GM11168 (cell line): ENCODE results near the gene CXXC1.
"Not testable (repeated sequence)": the region's sequence is repeated elsewhere in the genome, so short reads cannot be mapped to it uniquely, and the experiment has no call there.

Source experiments
- in situ Hi-C: fragments of 300-500 bp; cut with MboI; formaldehyde crosslinking; loops from one replicate; pipeline ENCODE4 v1.12.0; 2022; ENCODE audit warnings: low sequenced_read_pairs; ENCODE audit not compliant: unreplicated experiment

Gene CXXC1

DNA sequence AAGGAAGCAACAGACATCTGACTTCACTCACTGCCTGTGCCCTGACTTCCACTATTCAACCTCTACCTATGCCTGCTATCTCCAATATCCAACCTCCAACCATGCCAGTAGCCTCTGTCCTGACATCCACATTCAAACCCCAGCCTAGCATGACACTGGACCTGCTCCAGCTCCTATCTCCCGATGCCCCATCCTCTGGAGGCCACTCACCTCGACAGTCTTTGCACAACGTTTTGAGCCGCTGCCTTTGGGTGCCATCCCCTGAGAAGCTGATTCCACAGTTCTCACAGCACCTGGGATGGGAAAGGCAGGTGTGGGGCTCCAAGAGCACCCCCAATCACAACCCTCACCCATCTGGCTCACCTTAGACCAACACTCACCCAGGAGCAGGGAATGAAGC lies 11.0 kb downstream of the CXXC1 start:
- in situ Hi-C loops: no loop called here

DNA sequence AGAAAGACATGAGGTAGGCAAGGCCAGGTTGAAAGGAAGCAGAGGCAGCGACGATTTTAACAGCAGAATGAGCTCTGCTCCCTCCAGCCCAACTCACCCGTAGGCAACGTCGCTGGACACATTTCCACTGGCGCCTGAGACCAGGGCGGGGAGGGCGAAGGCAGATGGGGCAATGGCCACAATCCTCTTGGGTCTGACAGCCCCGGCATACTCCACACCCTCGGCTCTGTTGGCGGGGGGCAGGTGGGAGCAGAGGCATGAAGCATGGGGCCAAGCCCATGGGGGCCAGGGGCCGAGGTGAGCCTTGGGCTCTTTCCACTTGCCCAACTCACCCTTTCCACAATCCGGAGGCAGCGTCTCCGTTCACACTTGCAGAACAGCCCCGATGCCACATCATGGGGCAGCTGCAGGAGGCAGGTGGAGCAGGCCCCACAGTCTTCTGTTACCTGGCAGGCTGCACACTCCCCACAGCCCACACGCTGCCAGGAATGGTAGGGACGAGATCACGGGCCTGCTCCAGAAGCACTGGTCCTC lies 11.9 kb downstream of the CXXC1 start:
- in situ Hi-C loops: no loop called here

DNA sequence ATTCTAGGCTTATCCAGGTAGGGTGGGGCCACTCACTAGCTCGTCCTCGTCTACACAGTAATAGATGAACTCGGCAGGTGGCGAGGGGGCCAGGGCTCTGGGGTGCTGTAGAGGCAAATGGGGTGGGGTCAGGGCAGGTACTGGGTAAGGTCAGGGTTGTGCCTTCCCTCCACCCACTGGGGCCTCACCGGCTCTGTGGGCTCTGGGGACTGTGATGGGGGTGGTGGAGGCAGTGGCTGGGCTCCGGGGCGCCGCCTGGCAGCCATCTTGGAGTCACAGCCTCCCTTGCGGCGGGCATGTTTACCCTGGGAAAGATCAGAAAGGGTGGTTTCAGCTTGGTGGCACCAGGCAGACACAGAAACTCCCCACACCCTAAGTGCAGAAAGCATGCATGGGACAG lies 12.6 kb downstream of the CXXC1 start:
- in situ Hi-C loops: no loop called here

DNA sequence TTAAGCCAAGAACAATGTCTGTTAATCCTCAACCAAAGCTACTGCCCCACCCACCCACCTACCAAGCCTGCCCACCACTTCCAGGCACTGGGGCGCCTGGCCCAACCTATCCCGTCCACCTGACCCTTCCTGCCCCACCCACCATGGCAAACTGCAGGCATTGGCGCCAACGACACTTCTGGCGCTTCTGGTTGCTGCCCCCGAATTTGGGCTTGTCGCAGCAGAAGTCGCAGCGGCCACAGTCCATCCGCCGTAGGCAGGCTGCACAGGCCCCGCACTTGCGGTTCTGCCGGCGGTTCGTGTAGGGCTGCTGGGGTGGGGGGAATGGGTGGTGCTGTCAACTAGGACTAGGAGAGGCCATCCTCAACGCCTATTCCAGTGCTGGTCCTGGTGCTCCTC lies 13.4 kb downstream of the CXXC1 start:
- in situ Hi-C loops: no loop called here

DNA sequence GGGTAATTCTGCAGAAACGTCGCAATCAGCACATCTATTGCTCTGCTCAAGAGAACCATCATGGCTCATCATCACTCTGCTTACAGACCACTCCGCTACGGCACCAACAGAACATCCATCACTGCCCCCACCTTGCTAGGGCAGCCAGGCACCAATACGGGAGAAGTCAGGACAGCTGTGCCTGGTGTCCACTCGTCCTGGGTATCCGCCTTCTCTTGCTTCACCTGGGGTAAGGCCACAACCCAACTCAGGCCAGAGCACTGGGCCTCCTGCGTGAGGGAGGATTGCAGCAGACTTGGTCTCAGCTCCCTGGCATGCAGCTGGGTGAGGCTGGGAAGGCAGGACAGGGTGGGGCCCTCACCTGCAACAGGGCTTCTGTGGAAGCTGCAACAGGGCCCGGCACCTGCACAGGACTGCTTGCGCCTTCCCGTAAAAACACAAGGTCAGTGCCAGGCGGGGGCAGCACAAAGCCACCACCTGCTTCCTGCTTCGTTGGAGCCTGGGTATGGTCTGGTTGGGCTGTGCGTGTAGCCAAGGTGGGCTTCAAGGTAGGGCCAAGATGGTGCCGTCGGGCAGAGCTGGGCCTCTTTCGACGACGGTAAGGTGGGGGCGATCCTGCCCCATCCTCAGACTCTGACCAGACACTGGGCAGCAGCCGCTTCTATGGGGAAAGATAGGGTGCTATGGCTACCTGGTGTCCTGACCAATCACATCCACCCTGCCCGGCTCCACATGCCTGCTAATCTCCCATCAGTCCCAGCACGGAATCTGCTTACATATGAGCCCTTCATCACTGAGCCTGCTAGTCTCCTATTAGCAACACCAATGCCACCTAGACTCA lies 14.1 kb downstream of the CXXC1 start:
- in situ Hi-C loops: no loop called here

DNA sequence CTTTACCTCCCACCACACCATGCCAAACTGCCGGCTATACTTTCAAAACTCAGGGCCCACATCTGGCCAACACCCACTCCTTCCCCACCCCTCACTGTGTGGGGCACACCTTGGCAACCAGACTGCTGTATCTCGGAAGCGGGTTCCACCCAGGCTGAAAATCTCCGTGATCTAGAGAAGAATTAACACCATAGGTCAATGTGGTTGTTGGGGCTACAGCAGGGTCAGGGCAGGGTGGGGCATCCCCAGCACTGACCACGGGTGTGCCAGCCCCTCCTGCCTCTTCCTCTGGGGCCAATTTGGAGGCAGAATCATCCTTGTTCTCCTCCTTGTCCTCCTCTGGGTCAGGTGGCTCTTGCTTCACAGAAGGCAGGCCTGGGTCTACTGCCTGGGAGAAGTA lies 14.9 kb downstream of the CXXC1 start:
- in situ Hi-C loops: no loop called here

DNA sequence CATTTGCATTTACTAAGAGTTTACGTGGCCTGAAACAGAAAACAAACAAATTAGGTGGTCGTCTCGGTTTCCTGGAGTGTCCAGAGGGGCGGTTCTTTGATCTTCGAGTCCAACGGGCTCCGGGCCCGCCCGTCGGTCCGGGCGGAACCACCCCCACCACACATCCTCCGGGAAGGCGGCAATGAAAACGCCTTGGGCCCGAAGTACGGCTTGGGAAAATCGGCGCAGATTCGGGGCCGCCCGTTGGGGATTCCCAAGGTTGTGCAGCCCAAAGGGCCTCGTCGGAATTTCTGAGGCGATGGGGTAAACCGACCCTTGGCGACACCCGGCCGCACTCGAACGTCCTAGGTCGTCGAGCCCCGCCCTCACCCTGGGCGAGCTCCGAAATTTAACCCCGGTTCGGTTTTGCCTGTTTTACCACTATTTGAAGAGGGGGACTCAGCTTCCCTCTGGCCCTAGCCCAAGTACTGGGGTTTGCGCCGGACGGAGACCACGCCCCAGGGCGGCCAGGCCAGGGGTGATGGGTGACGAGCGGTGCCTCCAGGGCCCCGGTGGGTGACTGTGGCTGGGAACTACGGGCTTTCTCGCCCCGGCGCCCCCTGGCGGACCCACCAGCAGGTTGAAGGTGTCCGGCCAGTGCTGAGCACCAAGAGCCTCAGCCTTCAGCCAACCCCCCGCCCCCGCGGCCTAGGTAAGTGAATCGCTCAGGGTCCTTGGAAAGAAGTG lies 19.3 kb downstream of the CXXC1 start:
- in situ Hi-C loops: loop anchor here (5.0 kb wide), 1 partner anchor 94 kb away; no protein-coding TSS in a partner anchor

DNA sequence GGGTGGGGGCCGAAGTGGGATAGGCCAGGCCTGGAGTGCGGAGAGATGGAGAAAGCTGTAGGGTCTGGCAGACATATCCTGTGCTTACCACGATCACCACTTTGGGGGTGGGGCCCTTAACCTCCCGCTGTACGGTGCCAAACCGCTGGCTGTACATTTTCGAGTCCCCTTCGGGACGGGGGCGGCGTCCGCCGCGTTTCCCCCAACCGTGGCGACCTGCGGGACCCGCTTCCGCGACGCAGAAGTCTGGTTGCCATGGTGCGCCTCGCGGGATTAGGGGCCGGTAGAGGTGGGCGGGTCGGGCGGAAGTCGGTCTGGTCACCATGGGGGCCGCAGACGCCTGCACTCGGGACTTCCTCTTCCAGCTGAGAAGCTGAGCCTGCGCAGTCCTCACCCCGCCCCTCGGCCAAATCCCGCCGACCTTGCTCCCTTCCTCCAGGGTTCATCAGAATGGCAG lies 21.2 kb downstream of the CXXC1 start, which contains the start of gene CFAP53:
CFAP53 (minus strand) TSS at position 248 of the 457 bp plus-strand sequence; CDS start at position 157, 91 bp downstream.
- in situ Hi-C loops: loop anchor here (5.0 kb wide), 1 partner anchor 96 kb away; no protein-coding TSS in a partner anchor

DNA sequence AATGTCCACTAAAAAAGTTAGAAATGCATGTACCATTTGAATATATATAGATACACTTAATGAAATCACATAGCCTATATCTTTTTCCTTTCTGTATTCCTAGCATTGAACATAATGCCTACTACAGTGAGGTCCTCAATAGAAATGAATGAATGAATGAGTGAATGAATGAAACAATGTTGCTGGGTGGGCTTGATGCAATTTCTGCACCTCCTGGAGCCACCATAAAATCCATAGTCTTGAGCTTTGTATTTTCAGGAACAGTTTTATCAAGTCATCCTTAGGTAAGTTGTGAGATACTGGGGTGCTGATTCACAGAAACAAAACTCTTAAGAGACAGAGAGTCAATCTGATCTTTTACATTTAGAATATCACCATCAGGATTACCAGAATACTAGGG lies 24.5 kb downstream of the CXXC1 start:
- in situ Hi-C loops: loop anchor here (5.0 kb wide), 1 partner anchor 56 kb away; no protein-coding TSS in a partner anchor

DNA sequence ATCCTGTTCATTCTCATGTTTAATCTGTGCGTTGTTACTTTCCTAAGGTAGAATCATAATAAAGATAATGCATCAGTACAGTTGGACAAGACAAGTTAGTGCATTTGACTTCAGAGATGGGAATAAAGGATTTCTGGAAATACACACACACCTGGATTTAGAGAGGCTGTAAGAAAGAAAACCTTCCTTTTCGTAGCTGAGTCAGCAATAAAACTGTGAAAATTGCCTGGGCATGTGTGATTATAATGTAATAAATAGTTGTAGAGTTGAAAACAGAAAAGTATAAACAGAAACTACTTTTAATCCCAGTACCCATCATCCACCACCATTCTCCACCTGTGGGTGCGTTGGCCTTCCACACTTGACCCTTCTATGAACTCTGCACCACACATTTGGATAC lies 36.6 kb downstream of the CXXC1 start:
- in situ Hi-C loops: no loop called here

DNA sequence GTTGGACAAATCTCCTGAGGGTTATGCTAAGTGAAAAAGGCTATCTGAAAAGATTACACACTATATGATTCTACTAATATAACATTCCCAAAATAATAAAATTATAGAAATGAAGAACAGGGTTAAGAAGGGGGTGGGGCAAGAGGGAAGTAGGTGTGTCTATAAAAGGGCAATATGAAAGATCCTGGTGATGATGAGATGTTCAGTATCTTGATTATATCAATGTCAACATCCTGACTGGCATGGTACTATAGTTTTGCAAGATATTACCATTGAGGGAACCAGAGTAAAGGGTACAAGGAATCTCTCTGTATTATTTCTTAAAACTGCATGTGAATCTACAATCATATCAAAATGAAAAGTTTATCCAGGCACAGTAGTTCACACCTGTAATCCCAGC lies 37.9 kb downstream of the CXXC1 start:
- in situ Hi-C loops: no loop called here

DNA sequence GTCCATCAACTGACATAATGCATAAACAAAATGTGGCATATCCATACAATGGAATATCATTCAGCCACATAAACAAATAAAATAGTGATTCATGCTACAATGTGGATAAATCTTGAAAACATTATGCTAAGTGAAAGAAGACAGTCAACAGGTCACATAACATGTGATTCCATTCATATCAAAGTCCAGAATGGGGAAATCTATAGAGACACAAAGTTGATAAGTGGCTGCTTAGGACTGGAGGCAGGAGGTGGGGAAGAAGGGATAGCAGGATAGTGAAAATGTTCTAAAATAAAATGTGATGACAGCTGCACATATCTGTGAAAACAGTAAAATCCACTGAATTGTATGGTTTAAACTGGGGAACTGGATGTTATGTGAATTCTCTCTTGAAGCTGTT lies 39.9 kb downstream of the CXXC1 start:
- in situ Hi-C loops: no loop called here

DNA sequence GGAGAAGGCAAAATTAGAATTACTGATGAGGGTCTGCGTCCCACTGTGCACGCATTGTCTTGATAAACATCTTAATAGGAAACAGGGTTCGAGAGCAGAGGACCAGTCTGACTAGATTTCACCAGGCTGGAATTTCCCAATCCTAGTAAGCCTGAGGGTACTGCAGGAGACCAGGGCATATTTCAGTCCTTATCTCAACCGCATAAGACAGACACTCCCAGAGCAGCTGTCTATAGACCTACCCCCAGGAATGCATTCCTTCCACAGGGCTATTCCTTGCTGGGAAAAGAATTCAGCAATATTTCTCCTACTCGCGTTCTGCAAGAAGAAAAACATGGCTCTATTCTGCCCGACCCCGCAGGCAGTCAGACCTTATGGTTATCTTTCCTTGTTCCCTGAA lies 45.7 kb downstream of the CXXC1 start:
- in situ Hi-C loops: not testable (repeated sequence)

DNA sequence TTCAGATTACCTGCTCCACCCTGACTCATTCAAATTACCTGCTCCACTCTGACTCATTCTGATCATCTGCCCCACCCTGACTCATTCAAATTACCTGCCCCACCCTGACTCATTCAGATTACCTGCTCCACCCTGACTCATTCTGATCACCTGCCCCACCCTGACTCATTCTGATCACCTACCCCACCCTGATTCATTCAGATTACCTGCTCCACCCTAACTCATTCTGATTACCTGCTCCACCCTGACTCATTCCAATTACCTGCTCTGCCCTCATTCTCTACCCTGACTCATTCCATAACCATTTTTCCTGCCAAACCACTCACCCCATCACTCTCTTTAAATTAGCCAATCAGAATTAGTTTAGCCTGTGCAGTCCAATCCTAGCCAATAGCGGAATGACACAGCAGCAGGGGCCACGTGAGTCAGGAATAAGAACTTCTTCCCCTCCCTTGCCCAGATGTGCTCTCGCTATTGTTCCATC lies 47.4 kb downstream of the CXXC1 start:
- in situ Hi-C loops: no loop called here

DNA sequence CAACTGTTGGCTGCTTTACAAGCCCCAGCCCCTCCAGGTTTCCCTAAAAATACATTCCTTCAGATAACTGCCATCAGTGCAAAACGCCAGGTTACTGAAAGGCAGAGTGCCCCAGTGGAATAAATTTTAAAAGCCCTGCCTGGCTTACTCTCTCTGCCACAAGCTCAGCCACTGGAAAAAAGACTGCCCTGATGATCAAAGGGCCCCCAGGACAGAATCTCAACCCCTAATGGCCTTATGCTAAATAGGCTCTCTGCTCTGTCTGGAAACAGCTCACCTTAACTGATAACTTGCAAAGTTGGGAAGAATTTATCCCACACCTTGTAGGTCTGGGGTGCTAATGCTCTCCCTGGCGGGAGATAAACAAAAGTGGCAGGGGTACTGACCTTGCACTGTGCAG lies 55.1 kb downstream of the CXXC1 start:
- in situ Hi-C loops: no loop called here
